PFSK-1 (cell line): Measurements from ENCODE around the gene LCNL1.

Experiments
- FOXP2 ChIP-seq: optimal IDR thresholded peaks from 2 replicates; pipeline ENCODE3; 2011; ENCODE audit warnings: borderline replicate concordance, control low read depth, inconsistent platforms; ENCODE audit not compliant: insufficient read depth; ENCODE audit errors: extremely low read length, extremely low read depth
- POLR2AphosphoS5 ChIP-seq: IDR thresholded peaks from 2 replicates; pipeline ENCODE4 v1.6.1; 2012; ENCODE audit warnings: low read depth, mild to moderate bottlenecking, control low read depth, low read length, moderate library complexity
- REST ChIP-seq, 2 experiments: IDR thresholded peaks; 2 replicates each; pipeline versions ENCODE4 v1.6.1 to v1.8.0; 2011 to 2012; ENCODE audit warnings: low read depth in 2 of 2, low read length in 2 of 2, control low read depth in 1 of 2, inconsistent platforms in 1 of 2, mild to moderate bottlenecking in 1 of 2, moderate library complexity in 1 of 2; ENCODE audit not compliant: insufficient read depth in 1 of 2
- SIN3A ChIP-seq: IDR thresholded peaks from 2 replicates; pipeline ENCODE4 v1.6.1; 2012; ENCODE audit warnings: mild to moderate bottlenecking, low read length, moderate library complexity, borderline replicate concordance; ENCODE audit not compliant: insufficient read depth
- TAF1 ChIP-seq: IDR thresholded peaks from 2 replicates; pipeline ENCODE4 v1.6.1; 2012; ENCODE audit warnings: low read length, control low read depth, borderline replicate concordance; ENCODE audit not compliant: insufficient read depth

Gene LCNL1

GRCh38 chr9:137009938-137010732, 27.3 kb downstream of the LCNL1 start:
- TF ChIP-seq POLR2AphosphoS5 (no peak), FOXP2 (no peak), REST (IDR thresholded peaks at IDR 0.05; ENCODE audit: insufficient read depth in 1 of 2, low read depth in 2 of 2, low read length in 2 of 2) (no peak), SIN3A (no peak), TAF1 (no peak)

- TF ChIP-seq FOXP2 = no peak
- TF ChIP-seq SIN3A = no peak
- TF ChIP-seq REST (IDR thresholded peaks at IDR 0.05; ENCODE audit: insufficient read depth in 1 of 2, low read depth in 2 of 2, low read length in 2 of 2) = no peak
- no peak for TF ChIP-seq TAF1
- no peak for TF ChIP-seq POLR2AphosphoS5
Measured at GRCh38 chr9:137011156-137011555, 28.4 kb downstream of the LCNL1 start.

GRCh38 chr9:137011907-137012675, 29.3 kb downstream of the LCNL1 start:
- TF ChIP-seq TAF1 = no peak
- TF ChIP-seq SIN3A = no peak
- no peak for TF ChIP-seq FOXP2
- no peak for TF ChIP-seq REST (IDR thresholded peaks at IDR 0.05; ENCODE audit: insufficient read depth in 1 of 2, low read depth in 2 of 2, low read length in 2 of 2)
- no peak for TF ChIP-seq POLR2AphosphoS5

GRCh38 chr9:137012694-137013570, 30.1 kb downstream of the LCNL1 start:
- TF ChIP-seq SIN3A (no peak), REST (IDR thresholded peaks at IDR 0.05; ENCODE audit: insufficient read depth in 1 of 2, low read depth in 2 of 2, low read length in 2 of 2) (no peak), TAF1 (no peak), FOXP2 (no peak), POLR2AphosphoS5 (no peak)
